GM18526 (cell line): ENCODE measurements around the gene FAM20B.

Experiments
- POLR2A ChIP-seq: IDR thresholded peaks from 3 replicates; pipeline ENCODE4 v1.6.1; 2011; ENCODE audit not compliant: insufficient read length; ENCODE audit errors: extremely low read depth

The FAM20B gene

GRCh38 chr1:179099891-179100290, 74.2 kb downstream of the FAM20B start:
- TF ChIP-seq POLR2A = no peak

GRCh38 chr1:179101566-179101965, 75.9 kb downstream of the FAM20B start:
- TF ChIP-seq POLR2A = no peak

- no peak for TF ChIP-seq POLR2A
These were observed 78.3 kb downstream of the FAM20B start for GRCh38 chr1:179103999-179104398.

- TF ChIP-seq POLR2A = no peak
These were observed 79.0 kb downstream of the FAM20B start for GRCh38 chr1:179104611-179105250.

GRCh38 chr1:179105393-179105792, 79.7 kb downstream of the FAM20B start:
- no peak for TF ChIP-seq POLR2A

- no peak for TF ChIP-seq POLR2A
These were observed 82.3 kb downstream of the FAM20B start for GRCh38 chr1:179107706-179108629.

GRCh38 chr1:179108644-179109043, 83.0 kb downstream of the FAM20B start:
- no peak for TF ChIP-seq POLR2A

GRCh38 chr1:179115181-179115580, 89.5 kb downstream of the FAM20B start:
- no peak for TF ChIP-seq POLR2A

- TF ChIP-seq POLR2A = no peak
These were observed 93.8 kb downstream of the FAM20B start for GRCh38 chr1:179119513-179119912.

- TF ChIP-seq POLR2A = no peak
These were observed 95.0 kb downstream of the FAM20B start for GRCh38 chr1:179120736-179121135.

- no peak for TF ChIP-seq POLR2A
These were observed 95.7 kb downstream of the FAM20B start for GRCh38 chr1:179121159-179121938.

GRCh38 chr1:179124873-179125272, 99.2 kb downstream of the FAM20B start:
- TF ChIP-seq POLR2A = no peak
